ENCODE data around the gene OSGEP. TPM values are rescaled to one million over a fixed set of nuclear protein-coding genes. Genes with fewer than 3 reads are reported as not detected.
A peak's percentile ranks its signal among the peaks of the same experiment; 100 is the strongest.

OSGEP gene
- total and polyA plus RNA-seq, 2 of the 13 experiments (the other 11 are each of a cell fraction or from before 2014, with no cell fraction given): 39.7 to 41.1 TPM

- intact Hi-C loops (cut with micrococcal nuclease; ENCODE audit: unreplicated experiment): loop anchor here (5.0 kb wide), 2 partner anchors 35 to 85 kb away; no protein-coding TSS in a partner anchor
- H3K79me2 ChIP-seq (ENCODE audit: insufficient read depth, low read length): no peaks in the 10 kb centered on the region
- FAIRE-seq (no peak), DNase-seq (ENCODE audit: low spot score) (no peak), ATAC-seq (peak; percentile 10)
- in situ Hi-C loops (cut with HindIII; ENCODE audit: extremely low pct_ligation_motif_present, low pct_unique_long_range_greater_than_20kb): no loop called here
- ChIA-PET POLR2A (interaction anchor here (0.6 to 4.3 kb wide), 13 partner anchors 9 to 276 kb away, joined by 3 to 54 read pairs (median 8); partner anchors contain the start of genes ANG, APEX1, OSGEP and PARP2), CTCF (ENCODE audit: low intra/inter-chr PET ratio, low total read pairs) (no interaction called here)
- BruUV-seq (replicated peaks): no TSS peak
- no peaks in the 10 kb centered on the region for H3K9me3 ChIP-seq (ENCODE audit: low read length)
- no peak overlapping the region for H3K27ac ChIP-seq (ENCODE audit: extremely low read length, insufficient read depth, low read length)
- H3K9ac ChIP-seq (ENCODE audit: insufficient read depth, low read depth, low read length): peak overlapping the region; percentile 75; the same call in 1 of the 2 replicates
- peak overlapping the region; percentile 81 to 93 (median 92) for H3K4me3 ChIP-seq (replicated peaks in 1 of 3; ENCODE audit: insufficient read depth in 1 of 3, low read depth in 2 of 3, low read length in 3 of 3)
- 7% methylated on average over 7 of the region's 7 CpGs for WGBS (ENCODE audit: low lambda C conversion rate)
- H2AFZ ChIP-seq (ENCODE audit: low read length): no peak overlapping the region
- no peaks in the 10 kb centered on the region; a peak in 2 of 5 replicates for H3K27me3 ChIP-seq (ENCODE audit: control insufficient read depth in 1 of 2, insufficient read depth in 2 of 2, low read length in 2 of 2)
- peaks cover 3 to 6% of the 10 kb centered on the region in 2 experiments for H3K36me3 ChIP-seq (replicated peaks in 1 of 2; ENCODE audit: control insufficient read depth in 1 of 2, insufficient read depth in 2 of 2, low read length in 2 of 2)
- H3K4me1 ChIP-seq (ENCODE audit: insufficient read depth, low read length): peaks cover 38% of the 10 kb centered on the region
- no peaks in the 10 kb centered on the region for H4K20me1 ChIP-seq (ENCODE audit: insufficient read depth, low read length)
- H3K4me2 ChIP-seq (ENCODE audit: low read depth, low read length): peak overlapping the region; percentile 78
- peak; percentile 71 for TF ChIP-seq ZNF652 (CRISPR knock-in tag; IDR thresholded peaks at IDR 0.05; ENCODE audit: borderline replicate concordance, low read depth)
- no peak for TF ChIP-seq REST (IDR thresholded peaks at IDR 0.05; ENCODE audit: borderline replicate concordance in 1 of 2, low read depth in 1 of 2, low read length in 2 of 2)
- TF ChIP-seq ARID2 (CRISPR knock-in tag; IDR thresholded peaks at IDR 0.05; ENCODE audit: borderline replicate concordance): no peak
- 0 out of 2 replicates have a peak, but pooled peaks have one; percentile 12 for TF ChIP-seq TGIF2 (CRISPR knock-in tag; IDR thresholded peaks at IDR 0.05)
- TF ChIP-seq ZNF567 (CRISPR knock-in tag; IDR thresholded peaks at IDR 0.05; ENCODE audit: borderline replicate concordance): 0 out of 2 replicates have a peak, but pooled peaks have one; percentile 29
- no peak for TF ChIP-seq IRF1 (CRISPR knock-in tag; IDR thresholded peaks at IDR 0.05; ENCODE audit: low read depth)
- no peak for TF ChIP-seq ZNF790 (CRISPR knock-in tag; IDR thresholded peaks at IDR 0.05; ENCODE audit: borderline replicate concordance)
- TF ChIP-seq CENPBD1 (CRISPR knock-in tag; IDR thresholded peaks at IDR 0.05; ENCODE audit: borderline replicate concordance, low read depth): no peak
- no peak for TF ChIP-seq ZNF142 (CRISPR knock-in tag; IDR thresholded peaks at IDR 0.05)
- TF ChIP-seq HMG20A (CRISPR knock-in tag; IDR thresholded peaks at IDR 0.05; ENCODE audit: borderline replicate concordance): no peak
- no peak for TF ChIP-seq THAP7 (CRISPR knock-in tag; IDR thresholded peaks at IDR 0.05)
Observed at GRCh38 chr14:20412411-20412810, 42.2 kb downstream of the OSGEP start.
